Suppressor macrophage (primary cell): ENCODE measurements around the gene ZNF804A.
A peak's percentile ranks its signal among the peaks of the same experiment; 100 is the strongest.
"Not testable (repeated sequence)": the region's sequence is repeated elsewhere in the genome, so short reads cannot be mapped to it uniquely, and the experiment has no call there.

Experiments
- DNase-seq, 4 experiments: peaks; one replicate each; pipeline ENCODE4 v3.0.0-alpha.2; 2020 to 2022

Gene ZNF804A

DNA sequence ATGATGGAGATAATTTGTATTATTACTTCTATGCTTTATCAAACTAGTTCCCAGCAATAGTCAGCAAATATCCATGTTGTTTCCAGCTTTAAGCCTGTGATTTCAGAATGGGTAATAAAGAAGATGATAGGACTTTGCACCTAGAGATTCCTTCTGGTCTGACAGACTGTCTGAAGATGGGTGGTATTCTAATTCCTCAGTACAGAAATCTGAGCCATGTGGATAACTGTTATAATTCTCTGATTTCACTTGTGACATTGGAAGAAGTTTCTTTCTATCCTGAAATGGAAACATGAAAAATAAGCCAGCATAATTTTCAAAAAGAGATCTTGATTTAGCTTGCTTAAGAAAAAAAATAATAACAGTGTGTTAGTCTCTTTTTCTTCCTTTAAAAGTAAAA, 130.1 kb downstream of the ZNF804A start:
- no peak for DNase-seq

DNA sequence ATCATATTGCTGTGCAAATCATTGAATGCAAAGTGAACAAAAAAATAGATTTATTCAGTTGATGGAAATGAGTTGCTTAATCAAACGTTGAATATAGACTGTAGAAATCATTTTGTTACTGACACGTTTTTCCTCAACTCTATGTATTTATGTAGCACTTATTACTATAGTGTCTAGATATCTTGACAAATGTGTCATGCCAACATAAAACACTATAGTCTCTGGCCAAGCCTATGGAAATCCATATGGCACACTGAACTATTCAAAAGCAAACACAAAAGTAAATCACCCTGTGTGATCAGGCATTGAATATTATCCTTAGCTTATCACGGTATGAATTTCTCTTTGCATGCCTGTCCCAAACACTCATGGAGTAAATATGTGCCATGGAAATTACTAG, 131.3 kb downstream of the ZNF804A start:
- no peak for DNase-seq

DNA sequence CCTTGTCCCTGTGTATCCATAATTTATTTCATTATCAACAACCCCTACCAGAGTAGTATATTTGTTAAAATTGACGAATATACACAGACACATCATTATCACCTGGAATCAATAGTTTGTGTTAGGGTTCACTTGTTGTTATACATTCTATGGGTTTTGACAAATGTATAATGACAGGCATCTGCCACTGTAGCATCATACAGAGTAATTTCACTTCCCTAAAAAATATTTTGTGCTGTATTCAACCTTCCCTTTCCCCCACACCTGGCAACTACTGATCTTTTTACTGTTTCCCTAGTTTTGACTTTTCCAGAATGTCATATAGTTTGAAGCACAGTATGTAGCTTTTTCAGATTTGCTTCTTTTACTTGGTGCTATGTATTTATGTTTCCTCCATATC, 132.0 kb downstream of the ZNF804A start:
- no peak for DNase-seq

DNA sequence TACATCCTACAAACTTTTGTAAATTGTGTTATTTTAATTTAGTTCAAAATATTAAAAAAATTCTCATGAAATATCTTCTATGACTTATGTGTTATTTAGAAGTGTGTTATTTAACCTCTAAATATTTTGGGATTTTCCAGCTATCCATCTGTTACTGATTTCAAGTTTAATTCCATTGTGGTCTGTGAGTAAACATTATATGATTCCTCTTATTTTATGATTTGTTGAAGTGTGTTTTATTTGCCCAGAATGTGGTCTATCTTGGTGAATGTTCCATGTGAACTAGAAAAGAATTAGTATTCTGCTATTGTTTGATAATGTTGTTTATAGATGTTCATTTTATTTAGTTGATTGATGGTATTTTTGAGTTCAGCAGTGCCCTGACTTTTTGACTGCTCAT, 136.0 kb downstream of the ZNF804A start:
- no peak for DNase-seq

DNA sequence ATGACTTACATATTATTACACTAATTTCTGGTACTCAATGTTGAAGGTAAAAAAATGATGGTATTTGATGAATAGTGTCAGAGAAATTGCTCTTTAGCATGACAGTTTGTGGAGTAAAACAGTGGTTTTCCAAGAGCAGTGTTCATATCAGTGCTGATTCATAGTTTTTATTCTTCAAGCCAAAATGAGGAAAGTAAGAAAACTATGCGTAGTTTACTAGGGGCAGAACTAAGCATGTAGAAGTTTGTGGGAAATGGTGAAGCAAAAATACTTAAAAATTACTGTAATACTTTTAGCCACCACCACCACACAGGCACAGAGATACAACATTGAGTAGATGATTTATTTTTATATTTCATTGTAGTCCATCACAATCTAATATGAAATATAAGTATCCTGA, 137.3 kb downstream of the ZNF804A start:
- DNase-seq = no peak

DNA sequence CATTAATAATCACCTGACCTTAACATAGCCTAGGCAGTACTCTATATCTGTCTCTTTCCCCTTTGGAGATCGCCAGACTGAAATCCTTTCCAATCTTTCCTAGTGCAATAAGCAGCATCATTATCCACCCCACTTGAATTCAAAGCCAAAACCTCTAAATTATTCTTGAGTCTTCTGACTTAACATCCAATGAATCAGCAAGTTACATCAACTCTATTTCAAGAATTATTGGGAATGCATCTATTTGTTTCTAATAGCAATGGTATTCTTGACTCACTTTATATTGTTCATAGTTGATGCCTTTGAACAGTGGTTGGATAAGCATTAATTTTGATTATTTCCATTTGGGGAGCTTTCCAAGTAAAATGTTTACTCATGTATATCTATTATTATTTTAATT, 144.8 kb downstream of the ZNF804A start:
- no peak for DNase-seq

DNA sequence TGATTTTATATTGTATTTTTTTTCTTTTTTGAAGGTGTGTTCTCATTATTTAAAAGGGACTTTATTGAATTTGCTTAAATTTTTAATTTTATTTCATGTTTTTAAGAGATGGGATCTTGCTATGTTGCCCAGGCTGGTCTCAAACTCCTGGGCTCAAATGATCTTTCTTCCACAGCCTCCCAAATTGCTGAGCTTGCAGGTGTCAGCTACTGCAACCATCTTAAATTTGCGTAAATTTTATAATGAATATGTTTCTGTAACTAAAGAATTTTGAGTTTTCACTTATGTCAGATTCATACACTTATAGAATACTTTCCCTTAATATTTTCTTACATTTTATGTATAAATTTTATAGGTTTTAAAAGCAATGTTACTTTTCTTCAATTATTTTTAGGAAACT, 157.8 kb downstream of the ZNF804A start:
- no peak for DNase-seq

DNA sequence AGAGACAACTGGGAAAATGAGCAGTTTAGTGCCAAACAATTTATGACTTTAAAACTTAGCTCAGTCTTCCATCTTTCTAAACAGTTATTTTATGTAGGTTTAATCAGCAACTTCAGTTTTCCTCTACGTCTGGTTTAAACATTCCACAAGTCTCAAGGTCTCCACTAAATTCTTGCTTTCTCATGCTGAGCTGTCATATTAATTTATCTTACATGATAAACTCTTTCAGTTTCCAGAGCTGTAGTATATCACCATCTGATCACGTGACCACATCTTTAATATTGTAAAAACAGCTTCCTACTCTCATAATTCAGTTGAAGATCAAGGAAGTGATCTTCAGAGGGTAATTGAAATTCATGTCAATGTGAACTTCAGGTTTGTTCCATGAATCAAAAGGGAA, 158.6 kb downstream of the ZNF804A start:
- DNase-seq = peak in 2 of 4 experiments; percentile 3 to 19

DNA sequence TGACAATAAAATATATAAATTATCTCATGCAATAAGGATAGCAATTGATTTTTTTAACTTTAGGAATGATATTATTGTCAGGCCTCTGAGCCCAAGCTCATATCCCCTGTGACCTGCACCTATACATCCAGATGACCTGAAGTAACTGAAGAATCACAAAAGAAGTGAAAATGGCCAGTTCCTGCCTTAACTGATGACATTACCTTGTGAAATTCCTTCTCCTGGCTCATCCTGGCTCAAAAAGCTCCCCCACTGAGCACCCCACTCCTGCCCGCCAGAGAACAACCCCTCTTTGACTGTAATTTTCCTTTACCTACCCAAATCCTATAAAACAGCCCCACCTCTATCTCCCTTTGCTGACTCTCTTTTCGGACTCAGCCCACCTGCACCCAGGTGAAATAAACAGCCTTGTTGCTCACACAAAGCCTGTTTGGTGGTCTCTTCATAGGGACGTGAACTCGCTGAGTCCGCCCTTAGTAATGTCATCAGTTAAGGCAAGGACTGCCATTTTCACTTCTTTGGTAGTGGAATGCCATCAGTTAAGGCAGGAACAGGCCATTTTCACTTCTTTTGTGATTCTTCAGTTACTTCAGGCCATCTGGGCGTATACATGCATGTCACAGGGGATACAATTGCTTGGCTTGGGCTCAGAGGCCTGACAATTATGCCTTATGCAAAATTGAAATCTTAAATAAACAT, 161.4 kb downstream of the ZNF804A start:
- not testable (repeated sequence) for DNase-seq

DNA sequence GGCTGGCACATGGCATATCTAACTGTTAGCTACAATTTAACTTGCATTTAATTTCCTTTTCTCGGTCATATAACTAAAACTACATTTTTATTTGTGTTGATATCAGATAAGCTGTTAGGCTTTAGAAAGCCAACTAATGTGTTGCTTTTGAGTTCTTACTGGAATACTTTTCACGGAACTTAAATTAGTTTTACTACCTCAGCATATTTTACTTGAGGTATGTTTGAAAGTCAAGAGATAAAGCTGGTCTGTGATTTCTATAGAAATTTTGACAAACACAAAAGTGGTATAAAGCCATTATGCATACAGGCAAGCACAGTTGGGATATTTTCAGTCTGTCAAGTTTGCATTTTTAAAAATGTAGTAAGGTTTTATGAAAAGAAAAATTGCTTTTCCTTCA, 162.6 kb downstream of the ZNF804A start:
- DNase-seq = no peak

DNA sequence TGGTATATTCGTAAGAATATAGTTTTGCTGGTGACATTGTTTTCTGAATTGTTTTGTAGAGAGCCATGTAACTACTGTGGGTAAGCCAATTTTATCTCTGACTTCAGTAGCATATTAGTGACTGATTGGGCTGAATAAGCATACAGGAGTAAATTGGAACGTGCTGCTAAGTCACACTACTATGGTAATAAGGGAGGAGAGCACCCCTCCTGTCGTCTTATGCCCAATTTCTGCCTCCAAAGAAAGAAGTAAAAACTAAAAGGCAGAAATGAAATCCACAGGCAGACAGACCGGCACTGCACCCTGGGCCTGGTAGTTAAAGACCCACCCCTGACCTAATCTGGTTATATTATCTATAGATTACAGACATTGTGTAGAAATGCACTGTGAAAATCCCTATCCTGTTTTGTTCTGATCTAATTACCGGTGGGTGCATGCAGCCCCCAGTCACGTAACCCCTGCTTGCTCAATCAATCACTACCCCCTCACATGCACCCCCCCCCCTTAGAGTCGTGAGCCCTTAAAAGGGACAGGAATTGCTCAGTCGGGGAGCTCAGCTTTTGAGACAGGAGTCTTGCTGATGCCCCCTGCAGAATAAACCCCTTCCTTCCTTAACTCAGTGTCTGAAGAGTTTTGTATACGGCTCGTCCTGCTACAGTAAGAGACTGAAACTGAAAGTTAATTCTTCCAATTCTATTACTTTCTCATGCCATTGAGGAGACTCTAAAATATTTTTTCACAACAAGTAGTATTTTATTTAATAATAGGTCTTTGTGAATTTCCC, 167.0 kb downstream of the ZNF804A start:
- peak in 3 of 4 experiments; percentile 3 to 52 (median 16) for DNase-seq

DNA sequence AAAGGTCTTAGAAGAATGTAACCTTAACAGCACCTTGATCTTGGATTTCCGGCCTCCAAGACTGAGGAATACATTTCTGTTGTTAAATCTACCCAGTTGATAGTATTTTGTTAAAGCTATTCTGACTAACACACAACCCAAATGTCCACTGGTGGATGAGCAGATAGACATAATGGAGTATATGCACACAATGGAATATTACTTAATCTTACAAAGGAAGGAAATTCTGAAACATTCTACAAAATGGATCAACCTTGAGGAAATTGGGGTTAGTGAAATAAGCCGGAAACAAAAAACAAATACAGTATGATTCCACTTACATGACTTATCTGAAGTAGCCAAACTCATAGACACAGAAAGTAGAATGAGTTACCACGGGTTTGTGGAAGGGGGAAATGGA, 168.7 kb downstream of the ZNF804A start:
- DNase-seq = peak in 1 of 4 experiments; percentile 7

DNA sequence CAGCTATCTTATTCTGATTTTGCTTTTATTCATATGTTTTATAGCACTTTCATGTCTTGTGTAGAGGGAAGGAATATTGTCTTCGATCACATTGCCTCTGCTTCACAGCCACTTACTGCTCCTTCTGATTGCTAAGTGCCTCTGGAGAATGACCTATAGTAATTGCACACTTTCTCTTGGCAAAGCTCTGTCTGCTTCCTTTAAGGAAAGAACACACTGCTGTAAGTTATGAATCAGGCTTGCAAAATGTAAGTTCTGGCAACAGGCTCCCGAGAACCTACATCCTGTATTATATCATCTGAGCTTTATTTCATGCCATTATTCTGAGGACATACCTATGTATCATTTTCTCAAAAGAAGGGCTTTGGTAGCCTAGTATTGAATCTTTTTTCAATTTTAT, 170.7 kb downstream of the ZNF804A start:
- DNase-seq = peak in 3 of 4 experiments; percentile 2 to 43 (median 29)

DNA sequence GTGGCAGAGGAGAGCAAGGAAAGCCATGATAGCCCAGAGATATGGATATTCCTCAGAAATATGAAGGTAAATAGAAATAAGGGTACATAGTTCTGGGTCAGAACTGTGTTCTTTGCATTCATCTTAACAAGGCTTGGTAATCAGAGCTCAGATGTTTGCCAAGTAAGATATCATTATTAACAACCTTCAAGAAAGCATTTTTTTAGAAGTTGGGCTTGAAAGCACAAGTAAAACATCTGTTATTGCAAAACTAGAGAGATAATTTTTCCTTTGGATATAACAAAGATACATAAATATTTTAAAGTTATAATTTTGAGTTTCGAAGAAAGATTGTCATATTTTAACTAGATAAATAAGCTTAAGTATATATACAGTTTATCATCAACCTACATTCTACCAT, 171.4 kb downstream of the ZNF804A start:
- DNase-seq = no peak

DNA sequence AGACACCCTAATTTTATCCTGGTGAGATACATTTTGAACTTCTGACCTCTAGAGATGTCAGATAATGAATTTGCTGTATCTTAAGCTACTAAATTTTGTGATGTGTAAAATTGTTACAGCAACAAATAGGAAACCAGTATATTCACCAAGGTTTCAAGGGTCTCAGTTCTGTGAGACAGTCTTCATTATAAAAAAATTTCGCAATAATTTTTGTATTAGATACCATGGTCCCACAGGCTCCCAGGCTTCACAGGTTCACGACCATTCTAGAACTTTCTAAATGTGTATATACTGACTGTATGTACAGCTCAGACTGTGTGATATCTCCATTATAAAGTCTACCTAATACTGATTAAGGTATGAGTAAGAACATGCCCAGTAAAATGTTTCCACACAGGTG, 181.4 kb downstream of the ZNF804A start:
- DNase-seq = no peak

DNA sequence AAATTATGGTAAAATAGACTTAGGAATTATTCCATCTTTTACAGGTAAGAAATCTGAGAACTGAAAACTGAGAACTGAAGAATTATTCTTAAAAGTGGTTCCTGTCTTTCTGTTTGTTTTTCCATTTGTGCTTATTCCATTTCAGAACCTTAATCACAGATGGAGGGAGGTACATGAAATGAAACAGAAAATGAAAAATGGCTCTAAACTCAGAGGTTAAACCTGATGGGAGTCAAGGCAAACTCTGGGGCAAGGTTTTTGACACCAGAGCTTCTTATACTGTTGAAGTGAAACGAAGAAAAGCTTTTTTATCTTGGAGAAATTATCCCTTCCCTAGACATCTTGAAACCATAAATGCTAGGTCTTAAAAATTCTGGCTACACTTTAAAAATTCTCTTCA, 182.1 kb downstream of the ZNF804A start:
- no peak for DNase-seq

DNA sequence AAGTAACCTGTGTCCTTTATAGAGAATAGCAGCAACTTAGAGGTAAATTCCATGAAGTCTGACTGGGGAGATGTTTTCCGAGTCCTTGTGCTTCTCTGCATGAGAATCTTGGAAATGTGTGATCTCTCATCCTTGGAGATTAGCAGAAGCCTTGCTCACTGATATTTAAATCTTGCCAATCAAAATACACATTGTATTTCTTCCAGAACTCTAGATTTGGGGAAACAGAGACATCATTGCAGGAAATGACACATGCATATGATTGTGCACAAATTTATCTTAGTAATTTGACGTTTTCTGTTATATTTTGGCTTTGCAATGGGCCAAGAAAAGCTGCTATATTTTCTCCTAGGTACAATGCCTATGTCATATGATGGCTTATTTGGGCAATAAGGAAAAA, 182.6 kb downstream of the ZNF804A start:
- DNase-seq = no peak

DNA sequence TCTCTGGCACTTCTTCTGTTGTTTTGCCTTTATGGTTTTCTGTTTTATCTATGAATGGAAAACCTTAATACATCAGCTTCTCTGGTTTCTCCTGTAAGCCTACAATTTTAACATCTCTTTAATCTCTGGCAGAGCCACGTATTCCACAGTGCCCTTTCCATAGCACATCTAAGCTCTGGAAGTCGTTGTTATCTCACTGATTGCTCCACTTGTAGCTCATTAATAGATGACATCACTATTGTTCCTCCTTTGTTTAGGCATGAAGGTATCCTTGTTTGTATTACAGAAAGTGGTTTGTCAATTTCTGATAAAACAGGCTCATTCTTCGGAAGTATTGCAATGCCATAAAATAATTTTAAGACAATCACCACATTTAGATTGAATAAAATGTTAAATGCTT, 185.2 kb downstream of the ZNF804A start:
- no peak for DNase-seq

DNA sequence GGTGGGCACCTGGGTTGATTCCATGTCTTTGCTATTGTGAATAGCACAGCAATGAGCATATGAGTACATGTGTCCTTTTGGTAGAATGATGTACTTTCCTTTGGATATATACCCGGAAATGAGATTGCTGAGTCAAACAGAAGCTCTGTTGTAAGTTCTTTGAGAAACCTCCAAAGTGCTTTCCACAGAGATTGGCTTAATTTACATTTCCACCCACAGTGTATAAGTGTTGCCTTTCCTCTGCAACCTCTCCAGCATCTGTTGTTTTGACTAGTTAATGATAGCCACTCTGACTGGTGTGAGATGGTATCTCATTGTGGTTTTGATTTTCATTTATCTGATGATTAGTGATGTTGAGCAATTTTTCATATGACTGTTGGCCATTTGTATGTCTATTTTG, 194.8 kb downstream of the ZNF804A start:
- DNase-seq = no peak

DNA sequence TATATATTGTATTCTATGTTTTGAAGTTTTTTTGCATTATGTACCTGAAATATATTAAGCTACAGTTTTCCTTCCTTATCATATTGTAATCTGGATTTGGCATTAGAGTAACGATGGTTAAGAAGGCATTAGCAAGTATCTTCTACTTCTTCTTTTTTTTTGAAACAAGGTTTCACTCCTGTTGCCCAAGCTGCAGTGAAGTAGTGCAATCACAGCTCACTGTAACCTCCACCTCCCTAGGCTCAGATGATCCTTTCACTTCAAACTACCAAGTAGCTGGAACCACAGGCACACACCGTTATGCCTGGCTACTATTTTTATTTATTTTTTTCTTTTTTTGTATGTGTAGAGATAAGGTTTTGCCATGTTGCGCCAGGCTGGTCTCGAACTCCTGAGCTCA, 201.1 kb downstream of the ZNF804A start:
- DNase-seq = peak in 3 of 4 experiments; percentile 2 to 34 (median 12)

DNA sequence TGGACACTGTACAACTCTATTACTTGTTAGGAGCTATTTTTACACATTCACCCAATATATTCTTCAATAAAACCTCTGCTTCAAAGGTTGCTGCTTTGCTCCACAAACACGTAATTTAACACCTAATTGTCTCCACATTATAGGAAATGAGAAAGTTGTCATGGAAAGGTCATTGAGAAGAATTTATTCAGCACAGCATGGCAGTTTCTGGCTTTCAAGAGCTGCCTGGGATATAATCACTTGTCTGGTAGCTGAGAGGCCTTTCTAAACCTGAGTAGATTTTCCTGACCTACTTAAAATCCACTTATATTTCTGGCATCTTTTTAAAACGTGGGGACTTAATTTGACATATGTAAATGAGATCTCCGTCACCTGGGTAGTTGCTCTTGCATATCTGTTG, 216.1 kb downstream of the ZNF804A start:
- no peak for DNase-seq

DNA sequence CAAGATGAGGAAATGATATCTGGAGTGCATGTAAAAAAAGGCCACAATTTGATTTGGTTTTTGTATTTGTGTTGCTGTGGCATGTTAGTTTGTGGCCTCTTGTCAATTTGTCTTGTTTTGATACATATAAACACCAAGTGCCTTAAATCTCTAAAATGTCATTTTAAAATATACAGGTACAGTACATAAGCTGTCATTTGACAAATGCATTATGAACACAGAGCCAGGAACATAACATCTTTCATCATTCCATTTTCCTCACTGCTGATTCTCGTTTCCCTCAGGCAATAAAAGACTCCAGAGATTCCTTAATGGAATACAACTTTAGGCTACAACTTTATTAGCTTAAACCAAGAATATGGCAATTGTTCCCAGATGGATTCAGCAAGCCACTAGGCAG, 217.5 kb downstream of the ZNF804A start:
- DNase-seq = no peak

DNA sequence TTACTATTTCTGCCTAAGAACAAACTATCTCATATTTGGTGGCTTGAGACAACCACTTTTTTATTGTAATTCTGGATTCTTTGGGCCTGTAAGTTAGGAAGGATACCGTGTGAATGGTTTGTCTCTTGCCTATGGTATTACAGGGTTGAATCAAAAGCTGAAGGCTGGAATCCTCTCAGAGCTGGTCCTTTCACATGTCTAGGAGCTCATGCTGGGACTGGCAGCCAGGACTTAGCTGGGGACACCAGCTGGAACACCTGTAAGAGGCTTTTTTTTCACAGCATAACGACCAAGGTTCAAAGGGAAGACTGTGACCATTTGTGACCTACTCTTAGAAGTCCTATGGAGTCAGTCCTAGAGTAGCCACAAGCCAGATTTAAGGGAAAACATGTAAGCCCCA, 226.3 kb downstream of the ZNF804A start:
- no peak for DNase-seq

DNA sequence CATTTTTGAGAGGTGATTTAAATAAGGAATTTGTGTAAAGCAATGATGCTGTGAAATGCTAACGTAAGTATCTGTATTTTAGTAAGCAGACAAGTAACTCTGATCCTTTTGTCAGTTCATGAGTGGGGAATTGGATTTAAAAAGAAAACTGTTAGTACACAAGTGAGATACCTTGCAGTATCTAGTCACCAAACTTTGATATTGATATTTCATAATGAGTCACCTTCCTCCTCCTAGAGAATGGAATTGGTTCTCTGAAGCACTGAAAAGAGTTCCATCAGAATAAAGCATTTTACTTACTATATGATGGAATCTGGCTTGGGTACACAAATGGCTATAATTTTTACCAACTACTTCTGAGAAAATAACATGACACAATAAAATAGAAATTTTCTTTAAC, 232.2 kb downstream of the ZNF804A start:
- DNase-seq = no peak
